ENCODE measurements around the gene ELOVL4. TPM values are rescaled to one million over a fixed set of nuclear protein-coding genes. Genes with fewer than 3 reads are reported as not detected.

The ELOVL4 gene
- total RNA-seq, 1 experiment from 2014 or later: 8.5 TPM

GRCh38 chr6:79989641-79990040 lies 42.3 kb upstream of the ELOVL4 start:
- Mint-ChIP-seq H3K36me3 (peaks cover 10% of the 10 kb centered on the region), H3K4me3 (no peak overlapping the region), H3K27ac (no peak overlapping the region), H3K4me1 (peaks cover 22% of the 10 kb centered on the region), H3K9me3 (peaks cover 10% of the 10 kb centered on the region), H3K27me3 (ENCODE audit: low read depth) (no peaks in the 10 kb centered on the region; the same call in 1 of the 2 replicates)
- DNase-seq (ENCODE audit: low spot score) (no peak), ATAC-seq (no peak)
- TF ChIP-seq IRF1 (CRISPR knock-in tag; IDR thresholded peaks at IDR 0.05) (no peak), KAT7 (CRISPR knock-in tag; IDR thresholded peaks at IDR 0.05; ENCODE audit: borderline replicate concordance) (no peak), E2F1 (CRISPR knock-in tag; IDR thresholded peaks at IDR 0.05) (no peak), FOXP1 (CRISPR knock-in tag; IDR thresholded peaks at IDR 0.05; ENCODE audit: borderline replicate concordance) (no peak)
- CTCF ChIA-PET: no interaction called here
- POLR2A ChIA-PET: no interaction called here

- no peak overlapping the region for H3K27ac Mint-ChIP-seq
- no peaks in the 10 kb centered on the region; the same call in 1 of the 2 replicates for H3K27me3 Mint-ChIP-seq (ENCODE audit: low read depth)
- H3K4me3 Mint-ChIP-seq: no peak overlapping the region
- H3K36me3 Mint-ChIP-seq: no peaks in the 10 kb centered on the region
- POLR2A ChIA-PET: no interaction called here
- TF ChIP-seq EMX1 (CRISPR knock-in tag; IDR thresholded peaks at IDR 0.05) (no peak), CBFB (CRISPR knock-in tag; IDR thresholded peaks at IDR 0.05; ENCODE audit: low read depth) (no peak), ARID4B (CRISPR knock-in tag; IDR thresholded peaks at IDR 0.05; ENCODE audit: borderline replicate concordance) (no peak), NR2C2 (CRISPR knock-in tag; IDR thresholded peaks at IDR 0.05) (no peak), MAX (CRISPR knock-in tag; IDR thresholded peaks at IDR 0.05) (no peak), ZNF416 (CRISPR knock-in tag; IDR thresholded peaks at IDR 0.05) (no peak), E2F4 (CRISPR knock-in tag; IDR thresholded peaks at IDR 0.05; ENCODE audit: borderline replicate concordance, low read depth) (no peak), KAT7 (CRISPR knock-in tag; IDR thresholded peaks at IDR 0.05; ENCODE audit: borderline replicate concordance) (no peak), PRDM15 (CRISPR knock-in tag; IDR thresholded peaks at IDR 0.05) (no peak), SOX15 (CRISPR knock-in tag; IDR thresholded peaks at IDR 0.05) (no peak), ZNF281 (CRISPR knock-in tag; IDR thresholded peaks at IDR 0.05) (no peak), ZNF512 (CRISPR knock-in tag; IDR thresholded peaks at IDR 0.05; ENCODE audit: borderline replicate concordance) (no peak)
- H3K4me1 Mint-ChIP-seq: no peaks in the 10 kb centered on the region
- CTCF ChIA-PET: interaction anchor here (0.8 to 3.4 kb wide), 3 partner anchors 36 to 55 kb away, joined by 3 to 16 read pairs (median 9); no protein-coding TSS in a partner anchor
- H3K9me3 Mint-ChIP-seq: no peaks in the 10 kb centered on the region
- DNase-seq (ENCODE audit: low spot score) (no peak), ATAC-seq (no peak)
These were observed 37.8 kb upstream of the ELOVL4 start for GRCh38 chr6:79985128-79985527.

Measured in WTC11 (cell line).